GM18526 (cell line): Measurements from ENCODE around the gene SLC9A9.

Source experiments
- POLR2A ChIP-seq: IDR thresholded peaks from 3 replicates; pipeline ENCODE4 v1.6.1; 2011; ENCODE audit not compliant: insufficient read length; ENCODE audit errors: extremely low read depth

The SLC9A9 gene

DNA sequence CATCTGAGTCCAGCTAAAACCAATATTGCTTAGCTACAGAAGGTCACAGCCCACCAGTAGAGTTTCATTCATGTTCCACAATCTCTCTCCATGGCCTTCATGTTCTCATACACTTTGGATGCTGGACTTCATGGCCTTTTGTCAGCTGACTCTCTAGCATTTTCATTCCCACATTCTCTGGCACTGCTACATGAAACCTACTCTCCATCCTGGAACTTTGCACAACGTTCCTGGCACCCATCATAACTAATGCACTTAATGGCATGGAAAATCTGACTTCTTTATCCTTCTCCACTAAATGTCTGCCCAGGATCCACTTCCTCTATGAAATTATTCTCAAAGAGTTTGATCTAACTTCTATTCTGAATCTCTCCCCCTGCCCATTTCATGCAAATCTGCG is 56.9 kb downstream of the SLC9A9 start:
- TF ChIP-seq POLR2A: no peak

DNA sequence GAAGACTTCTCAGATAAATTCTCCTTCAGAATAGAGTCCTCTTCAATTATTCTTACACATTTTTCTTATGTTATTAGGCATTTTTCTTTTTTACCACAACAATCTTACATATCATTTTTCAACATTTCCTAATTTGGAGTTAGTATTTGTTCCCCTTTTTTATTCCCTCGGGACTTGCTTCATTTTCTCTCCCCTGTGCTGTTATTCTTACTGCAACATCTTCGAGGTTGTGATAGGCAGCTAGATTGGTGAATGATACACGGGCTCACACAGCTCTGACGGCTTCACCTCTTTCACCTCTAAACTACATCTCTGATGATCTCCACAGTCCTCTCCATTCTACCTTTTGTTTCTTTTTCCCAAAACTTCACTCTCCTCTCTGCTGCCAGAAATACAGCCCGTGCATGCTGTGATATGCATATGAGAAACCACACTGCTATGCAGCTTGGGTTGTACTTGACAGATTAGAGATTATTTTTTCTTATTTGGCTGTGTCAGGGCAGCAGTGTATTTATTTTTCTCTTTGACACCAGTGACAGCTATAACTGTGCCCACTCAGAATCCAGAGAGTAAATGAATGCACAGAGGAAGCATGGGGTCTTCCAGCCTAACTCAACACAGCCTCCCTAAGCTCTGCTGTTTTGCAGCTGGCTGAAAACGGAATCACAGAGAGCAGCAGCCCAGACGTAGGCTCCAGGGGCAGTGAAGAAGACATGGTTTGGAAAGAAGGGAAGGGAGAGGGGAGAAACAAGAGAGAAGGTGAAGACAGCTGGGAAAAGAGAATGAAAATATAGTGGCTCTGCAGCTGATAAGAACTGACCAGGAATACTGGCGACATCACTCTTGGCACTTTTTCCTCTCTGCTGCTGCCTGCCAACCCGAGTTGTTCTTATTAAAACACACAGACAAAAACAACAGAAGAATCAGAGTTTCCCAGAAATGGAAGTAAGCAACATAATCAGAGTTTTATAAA is 61.8 kb downstream of the SLC9A9 start:
- no peak for TF ChIP-seq POLR2A

DNA sequence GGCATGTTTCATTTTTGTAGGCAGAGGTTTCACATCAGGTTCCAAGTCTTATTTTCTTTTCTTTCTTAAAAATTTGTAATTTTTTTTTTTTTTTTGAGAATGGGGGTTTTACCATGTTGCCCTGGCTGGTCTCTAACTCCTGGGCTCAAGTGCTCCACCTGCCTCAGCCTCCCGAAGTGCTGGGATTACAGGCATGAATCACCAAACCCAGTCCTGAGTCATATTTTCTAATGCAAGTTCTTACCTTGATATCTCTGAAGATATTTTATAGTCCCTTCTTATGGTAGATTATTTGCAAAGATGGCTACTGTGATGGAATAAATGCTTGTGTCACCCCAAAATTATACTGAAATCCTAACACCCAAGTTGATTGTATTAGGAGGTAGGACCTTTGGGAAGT is 63.8 kb downstream of the SLC9A9 start:
- no peak for TF ChIP-seq POLR2A

DNA sequence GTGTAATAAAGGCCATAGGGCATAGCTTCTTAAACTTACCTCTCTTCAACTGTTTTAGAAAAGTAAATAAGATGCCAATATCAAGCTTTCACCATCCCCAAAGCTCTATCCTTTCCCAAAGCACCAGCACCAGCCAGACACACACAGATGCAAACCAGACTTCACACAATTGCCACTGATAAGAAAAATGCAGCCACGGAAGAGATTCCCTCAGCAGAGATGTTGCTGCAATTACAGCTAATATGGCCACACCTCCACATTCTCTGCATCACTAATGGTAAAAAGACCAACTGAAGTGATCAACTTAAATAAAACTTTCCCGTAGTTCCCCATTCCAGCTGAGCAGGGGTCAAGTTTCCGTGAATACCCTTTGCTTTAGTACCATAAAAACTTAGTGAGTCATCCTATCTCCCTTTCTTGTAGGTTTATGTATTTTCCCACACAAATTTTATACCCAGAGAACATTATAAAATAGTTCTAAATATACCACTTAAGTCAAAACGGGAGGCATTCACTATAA is 64.4 kb downstream of the SLC9A9 start:
- TF ChIP-seq POLR2A: no peak

DNA sequence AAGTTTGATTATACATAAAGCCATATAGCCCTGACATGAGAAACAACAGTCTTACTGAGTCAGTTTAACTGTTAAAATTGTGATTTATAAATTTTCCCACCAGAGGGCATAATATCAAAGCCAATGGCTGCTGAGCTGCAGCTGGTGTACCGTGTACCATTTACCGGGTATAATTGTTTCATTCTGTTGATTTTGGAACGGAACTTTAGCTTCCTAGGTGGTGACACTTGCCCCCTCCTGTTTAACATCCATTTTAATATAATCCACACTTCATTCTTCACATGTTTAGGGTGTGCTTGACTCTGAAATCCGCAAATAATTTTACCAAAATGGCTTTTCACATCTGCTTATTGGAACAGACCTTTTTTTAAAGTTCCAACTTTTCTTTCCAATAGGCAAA is 72.8 kb downstream of the SLC9A9 start:
- TF ChIP-seq POLR2A: no peak

DNA sequence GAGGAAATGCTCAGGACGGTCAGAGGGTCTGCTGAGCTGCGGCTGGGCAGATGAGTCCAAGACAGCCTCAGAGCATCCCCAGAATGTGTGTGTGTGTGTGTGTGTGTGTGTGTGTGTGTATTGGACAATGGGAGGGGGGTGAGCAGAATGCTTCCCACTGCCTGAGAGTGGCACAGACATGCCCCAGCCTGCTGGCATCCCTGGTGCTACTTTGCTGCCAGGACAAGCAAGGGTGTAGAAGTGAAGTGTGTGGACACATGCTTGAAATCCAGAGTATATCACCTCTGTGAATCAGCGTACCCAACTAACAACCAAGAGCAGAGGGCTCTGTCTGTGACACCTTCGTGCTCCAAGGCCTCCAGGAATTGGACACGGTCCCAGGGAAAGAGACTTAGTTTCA is 76.3 kb downstream of the SLC9A9 start:
- no peak for TF ChIP-seq POLR2A

DNA sequence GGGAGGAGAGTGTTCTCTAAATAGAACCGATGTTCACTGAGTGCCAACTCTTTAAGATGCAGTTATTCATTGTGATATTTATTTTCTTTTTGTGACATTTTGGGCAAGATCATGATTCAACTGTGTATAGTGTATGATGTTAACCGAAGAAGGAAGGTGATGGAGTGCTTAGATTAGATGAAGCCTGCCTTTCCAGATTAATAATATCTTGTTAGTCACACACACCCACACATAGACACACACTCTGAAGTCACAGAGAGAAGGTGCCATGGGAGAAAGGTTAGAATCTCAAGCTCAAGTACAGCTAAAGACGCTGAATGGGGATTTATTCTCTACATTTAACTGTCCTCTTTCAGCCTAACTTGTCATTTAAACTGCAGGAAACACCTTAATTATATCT is 77.0 kb downstream of the SLC9A9 start:
- TF ChIP-seq POLR2A: no peak

DNA sequence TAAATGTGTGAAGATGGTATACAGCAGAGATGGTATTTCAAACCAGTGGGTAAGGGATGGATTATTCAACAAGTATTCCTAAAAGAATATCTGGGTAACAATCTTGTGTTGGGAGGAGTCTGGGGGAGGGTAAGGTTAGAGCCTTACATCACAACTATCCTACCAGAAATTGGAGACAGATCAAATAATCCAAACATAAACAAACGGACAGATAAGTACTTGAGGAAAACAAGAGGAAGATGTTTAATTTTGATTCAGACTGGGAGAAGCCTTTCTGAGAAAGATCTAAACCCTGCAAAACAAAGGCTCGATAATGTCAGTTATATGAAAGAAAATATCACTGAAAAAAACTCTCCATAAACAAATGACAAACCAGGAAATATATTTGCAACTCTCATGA is 77.9 kb downstream of the SLC9A9 start:
- no peak for TF ChIP-seq POLR2A

DNA sequence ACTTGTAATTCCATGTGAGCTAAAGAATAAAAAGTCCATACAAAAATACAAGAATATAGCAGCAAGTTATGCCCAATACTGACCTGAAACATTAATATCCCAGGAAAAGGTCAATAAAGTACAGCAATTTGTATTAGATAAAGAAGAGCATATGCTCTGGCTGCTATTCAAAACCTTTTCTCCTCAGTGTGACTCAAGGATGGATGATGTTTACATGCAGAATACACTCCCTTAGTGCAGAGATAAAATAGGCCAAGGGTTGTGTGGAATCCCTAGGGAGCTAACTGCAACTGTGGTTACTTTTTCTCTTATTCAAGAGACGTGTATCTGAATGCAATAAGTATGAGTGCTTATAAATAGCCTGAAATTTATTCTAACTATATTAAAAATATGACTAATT is 78.7 kb downstream of the SLC9A9 start:
- TF ChIP-seq POLR2A: no peak

DNA sequence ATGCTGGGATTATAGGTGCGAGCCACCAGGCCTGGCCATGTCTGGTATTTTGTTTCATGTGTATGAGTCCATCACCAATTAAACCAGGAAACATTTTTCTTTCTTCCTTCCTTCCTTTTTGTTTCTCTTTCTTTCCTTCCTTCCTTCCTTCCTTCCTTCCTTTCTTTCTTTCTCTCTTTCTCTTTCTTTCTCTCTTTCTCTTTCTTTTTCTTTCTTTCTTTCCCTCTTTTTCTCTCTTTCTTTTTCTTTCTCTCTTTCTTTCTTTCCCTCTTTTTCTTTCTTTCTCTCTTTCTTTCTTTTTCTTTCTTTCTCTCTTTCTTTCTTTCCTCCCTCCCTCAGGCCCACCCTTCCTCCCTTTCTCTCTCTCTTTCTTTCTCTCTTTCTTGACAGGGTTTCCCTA is 83.4 kb downstream of the SLC9A9 start:
- no peak for TF ChIP-seq POLR2A

DNA sequence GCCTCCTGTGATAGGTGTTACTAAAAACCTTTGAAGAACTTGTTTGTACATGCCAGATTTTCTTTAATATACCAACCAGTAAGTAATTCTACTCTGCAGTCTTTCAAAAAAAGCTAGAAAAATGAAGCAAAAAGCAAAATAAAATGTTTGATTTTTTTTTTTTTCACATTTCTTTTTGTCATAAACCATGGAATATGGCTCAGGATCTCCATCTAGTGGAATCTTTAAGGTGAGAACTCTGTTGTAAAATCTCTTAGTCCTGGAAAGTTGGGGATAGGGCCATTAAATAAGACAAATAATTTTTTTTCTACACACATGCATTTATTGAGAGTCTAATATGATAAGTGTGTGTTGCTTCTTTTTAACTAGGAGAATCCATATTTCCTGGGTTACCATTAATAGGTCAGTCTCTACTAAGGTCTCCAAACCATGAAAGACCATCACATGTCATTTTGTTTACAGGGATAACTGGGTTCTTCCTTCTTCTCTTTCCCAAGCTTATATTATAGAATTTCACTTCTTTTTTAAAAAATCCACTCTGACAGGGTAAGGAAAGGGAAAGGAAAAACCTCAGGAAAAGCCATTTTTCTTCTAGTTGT is 84.6 kb downstream of the SLC9A9 start:
- TF ChIP-seq POLR2A: no peak

DNA sequence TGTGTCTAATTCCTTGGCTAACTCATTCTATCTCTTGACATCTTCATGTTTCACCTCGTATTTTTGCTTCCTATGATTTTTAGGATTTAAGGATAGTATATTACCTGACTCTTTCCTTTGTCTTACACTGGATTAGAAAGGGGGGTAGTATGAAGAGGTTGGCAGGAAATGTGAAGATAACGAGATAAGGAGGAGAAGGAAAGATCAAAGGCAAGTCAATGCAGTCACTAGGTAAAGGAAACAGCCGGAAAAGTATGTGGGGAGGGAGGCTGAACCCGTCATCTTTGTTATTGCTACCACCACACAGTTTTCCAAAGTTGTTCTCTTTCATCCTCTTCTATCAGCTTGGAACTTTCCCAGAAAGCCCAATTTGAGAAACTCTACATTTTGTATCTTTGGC is 90.6 kb downstream of the SLC9A9 start:
- no peak for TF ChIP-seq POLR2A

DNA sequence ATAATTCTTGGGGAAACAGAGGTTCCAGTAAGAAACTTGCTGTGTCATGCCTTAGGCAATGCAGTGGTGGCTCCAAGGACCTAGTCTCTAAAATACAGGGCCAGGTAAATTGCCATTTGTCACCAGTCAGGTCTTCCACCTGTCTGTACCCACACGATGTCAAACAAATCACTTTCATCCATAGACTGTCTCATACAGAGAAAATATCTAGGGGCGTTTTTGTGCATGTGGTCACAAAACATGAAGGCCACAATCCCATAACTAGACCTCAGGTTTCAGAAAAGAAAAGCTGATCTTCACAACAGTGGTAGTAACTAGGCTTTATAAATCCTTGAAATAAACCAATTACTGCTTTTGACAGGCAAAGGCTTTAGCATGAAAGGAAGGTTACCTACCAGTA is 92.3 kb downstream of the SLC9A9 start:
- no peak for TF ChIP-seq POLR2A

DNA sequence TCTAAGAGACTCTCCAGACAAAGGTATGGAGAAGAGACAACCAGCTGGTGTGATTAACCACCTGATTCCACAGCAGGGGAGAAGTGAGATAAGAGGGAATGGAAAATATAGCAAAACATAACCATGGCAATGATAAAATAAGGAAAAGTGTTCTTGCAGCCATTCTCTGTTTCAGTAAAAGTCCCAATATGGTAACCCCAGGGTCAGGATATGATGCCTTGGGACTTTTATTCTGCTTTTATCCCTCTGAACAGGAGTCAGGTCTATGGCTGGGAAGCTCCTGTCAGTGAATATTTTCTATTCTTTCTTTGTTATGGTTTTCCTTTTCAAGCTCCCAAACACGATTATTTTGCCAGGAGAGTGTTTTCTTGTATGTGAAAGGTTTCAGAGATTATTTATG is 94.2 kb downstream of the SLC9A9 start:
- TF ChIP-seq POLR2A: no peak

DNA sequence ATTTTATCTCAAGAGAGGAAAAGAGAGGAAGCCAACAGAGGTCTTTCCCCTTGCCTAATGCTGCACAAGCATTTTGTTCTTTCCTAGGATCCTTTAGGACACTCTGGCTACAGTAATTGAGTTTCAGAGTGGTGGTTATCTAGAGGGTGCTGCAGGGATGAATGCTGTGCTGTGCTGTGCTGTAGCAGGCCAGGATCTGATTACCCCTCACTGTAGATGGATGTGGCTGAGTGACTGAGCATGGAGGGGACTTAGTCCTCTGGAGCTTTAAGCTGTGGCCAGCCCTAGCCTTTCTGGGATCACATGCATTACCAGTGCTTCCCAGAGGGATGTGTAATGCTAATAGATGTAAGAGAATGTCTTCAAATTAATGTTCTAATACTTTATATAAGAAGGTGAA is 94.8 kb downstream of the SLC9A9 start:
- TF ChIP-seq POLR2A: no peak

DNA sequence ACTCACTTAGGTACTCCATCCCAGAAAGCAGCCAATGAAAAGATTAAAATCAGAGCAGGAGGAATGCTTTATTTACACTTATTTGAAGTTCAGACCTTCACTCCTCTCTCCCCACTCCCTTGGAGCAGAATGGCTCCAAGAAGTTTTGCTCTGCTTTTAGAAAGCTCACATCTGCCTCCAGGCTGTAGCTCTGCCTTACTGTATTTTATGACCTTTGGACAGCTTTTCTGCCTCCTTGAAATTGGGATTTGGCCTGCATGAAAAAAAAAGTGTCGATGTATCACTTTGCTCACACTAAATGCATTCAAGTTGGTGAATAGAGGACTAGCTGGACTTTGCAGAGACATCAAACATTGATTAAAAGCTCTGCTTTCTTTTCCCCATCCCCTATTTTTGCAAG is 95.3 kb downstream of the SLC9A9 start:
- no peak for TF ChIP-seq POLR2A

DNA sequence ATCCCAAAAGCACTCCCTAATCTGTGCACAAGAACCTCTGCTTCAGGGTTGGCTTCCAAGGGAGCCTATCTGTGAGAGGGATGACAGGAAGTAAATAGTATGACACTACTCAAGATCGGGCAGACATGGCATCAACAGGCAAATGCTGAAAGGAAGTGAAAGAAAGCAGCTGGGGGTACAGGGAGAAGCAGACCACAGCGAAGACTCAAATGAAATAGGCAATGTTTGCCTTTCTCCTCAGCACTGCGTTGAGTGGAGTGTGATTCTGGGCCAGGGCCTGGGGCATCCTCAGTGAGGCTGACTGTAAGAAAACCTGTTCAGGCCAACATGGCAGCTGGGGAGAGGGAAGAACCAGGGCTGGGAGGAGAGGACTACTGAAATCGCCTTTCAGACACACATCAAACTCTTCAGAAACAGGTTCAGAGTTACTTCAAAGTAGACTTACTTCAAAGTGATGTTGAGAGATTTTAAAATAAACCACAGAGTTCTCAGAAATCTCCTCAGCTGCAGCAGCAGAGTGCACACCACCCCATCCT is 96.6 kb downstream of the SLC9A9 start:
- no peak for TF ChIP-seq POLR2A

DNA sequence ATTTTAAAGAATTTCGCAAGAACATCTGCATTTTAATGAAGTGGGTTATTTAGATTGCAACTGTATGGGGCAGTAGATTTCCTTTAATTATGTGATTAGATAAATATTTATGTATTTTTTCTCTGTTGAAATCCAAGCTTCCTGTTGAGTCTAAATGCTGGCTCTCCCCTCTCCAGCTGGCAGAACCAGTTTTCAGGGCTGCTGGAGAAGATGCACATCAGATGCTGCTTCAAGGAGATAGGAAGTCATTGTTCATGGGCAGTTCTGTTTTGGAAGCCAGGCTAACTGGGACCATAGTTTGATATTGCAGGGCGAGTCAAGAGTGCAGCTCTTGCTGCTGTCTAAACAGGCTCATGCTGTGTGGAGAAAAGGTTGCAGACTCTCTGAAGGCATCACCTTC is 97.4 kb downstream of the SLC9A9 start:
- no peak for TF ChIP-seq POLR2A
